GM19397 (cell line): Measurements from ENCODE around the gene KIAA0408.

ENCODE experiments used
- ATAC-seq: cut with Tn5 transposase; IDR thresholded peaks from one replicate; pipeline ENCODE4 v1.9.1; 2021; ENCODE audit warnings: mild to moderate bottlenecking, moderate library complexity; ENCODE audit not compliant: unreplicated experiment

The KIAA0408 gene

GRCh38 chr6:127459231-127459641 lies at the start of gene KIAA0408:
Gene KIAA0408 (minus strand): TSS chr6:127459389. CDS start chr6:127453981, 5,408 bp downstream.
- no peak for ATAC-seq

GRCh38 chr6:127506894-127507293 lies 47.7 kb upstream of the KIAA0408 start:
- ATAC-seq: no peak

GRCh38 chr6:127503022-127503421 lies 43.8 kb upstream of the KIAA0408 start:
- no peak for ATAC-seq

- ATAC-seq: no peak
These were observed 38.2 kb upstream of the KIAA0408 start for GRCh38 chr6:127497410-127497809.

GRCh38 chr6:127496471-127496870 lies 37.3 kb upstream of the KIAA0408 start:
- no peak for ATAC-seq

- ATAC-seq: no peak
These were observed 35.1 kb upstream of the KIAA0408 start for GRCh38 chr6:127494240-127494767.

- ATAC-seq: no peak
These were observed 30.1 kb upstream of the KIAA0408 start for GRCh38 chr6:127489248-127489647.

- ATAC-seq: no peak
These were observed 27.7 kb upstream of the KIAA0408 start for GRCh38 chr6:127486934-127487333.

GRCh38 chr6:127484212-127484863 lies 25.1 kb upstream of the KIAA0408 start:
- ATAC-seq: peak; percentile 98

GRCh38 chr6:127483399-127484055 lies 24.3 kb upstream of the KIAA0408 start:
- peak; percentile 33 for ATAC-seq

- no peak for ATAC-seq
These were observed 23.1 kb upstream of the KIAA0408 start for GRCh38 chr6:127482325-127482724.

- ATAC-seq: no peak
These were observed 22.4 kb upstream of the KIAA0408 start for GRCh38 chr6:127481628-127482027.

- ATAC-seq: no peak
These were observed 21.9 kb upstream of the KIAA0408 start for GRCh38 chr6:127481111-127481510.

- no peak for ATAC-seq
These were observed 18.5 kb upstream of the KIAA0408 start for GRCh38 chr6:127477658-127478057.

- no peak for ATAC-seq
These were observed 16.6 kb upstream of the KIAA0408 start for GRCh38 chr6:127475823-127476176.

GRCh38 chr6:127475135-127475822 lies 16.1 kb upstream of the KIAA0408 start:
- ATAC-seq: no peak

GRCh38 chr6:127471379-127472255 lies 12.4 kb upstream of the KIAA0408 start:
- ATAC-seq: no peak

- ATAC-seq: no peak
These were observed 9.7 kb upstream of the KIAA0408 start for GRCh38 chr6:127468936-127469335.

- ATAC-seq: no peak
These were observed 7.2 kb upstream of the KIAA0408 start for GRCh38 chr6:127466416-127466815.

GRCh38 chr6:127464881-127465459 lies 5.8 kb upstream of the KIAA0408 start:
- peak; percentile 93 for ATAC-seq
